Left colon (tissue), 2 donors: ENCODE data around the gene RALGPS1. TPM values are rescaled to one million over a fixed set of nuclear protein-coding genes. Genes with fewer than 3 reads are reported as not detected.
"Not testable (repeated sequence)": the region's sequence is repeated elsewhere in the genome, so short reads cannot be mapped to it uniquely, and the experiment has no call there.

Experiments used
- ATAC-seq: fragments of 200-7000 bp; cut with Tn5 transposase; one replicate; pipeline ENCODE4 v1.9.1; 2020; ENCODE audit warnings: mild to moderate bottlenecking, moderate library complexity
- DNase-seq, 2 donors: peaks; one replicate each; pipeline ENCODE4 v3.0.0-alpha.2; 2020
- intact Hi-C, 2 donors: fragments of 100-400 bp; cut with DNase I in 1 of 2; cut with micrococcal nuclease in 1 of 2; formaldehyde crosslinking; loops; one replicate each; pipeline versions ENCODE4 v1.11.2 to v1.14.0; 2022; cut with DNase I, micrococcal nuclease
- total RNA-seq, 2 donors: library from RNA; stranded (reverse); fragmentation: NEBNext Ultra II Directional; extraction: Animal tissue kit (Norgen Biotek cat#: 25700); gene quantifications; one replicate each; pipeline ENCODE4 v1.2.1, GENCODE V29; 2021
- donor health status: DM: no; HTN: no; CAD: no.
- donor health status: DM: yes; HTN: yes; CAD: no.

The RALGPS1 gene
- total RNA-seq, 2 donors from 2014 or later = 32.7 to 46.5 TPM

DNA sequence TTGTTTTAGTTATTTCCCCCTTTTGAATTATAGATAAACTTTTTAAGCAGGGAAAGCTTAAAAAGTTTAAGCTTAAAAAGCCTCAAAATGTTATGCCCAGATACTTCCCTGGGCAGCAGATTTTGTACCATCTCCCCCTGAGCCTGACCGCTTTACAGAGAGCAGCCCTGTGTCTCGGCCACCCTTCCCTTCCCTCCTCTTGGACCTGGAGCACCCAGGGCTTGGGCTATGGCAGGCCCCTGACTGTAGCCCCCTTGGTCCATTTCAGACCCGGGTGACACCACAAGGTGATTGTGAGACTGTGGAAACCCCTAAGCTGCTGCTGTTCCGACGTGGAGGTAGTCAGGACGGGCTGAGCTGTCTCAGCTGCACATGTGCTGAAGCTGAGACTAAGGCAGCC, 97.7 kb downstream of the RALGPS1 start:
- no peak for DNase-seq
- intact Hi-C loops = no loop called here

DNA sequence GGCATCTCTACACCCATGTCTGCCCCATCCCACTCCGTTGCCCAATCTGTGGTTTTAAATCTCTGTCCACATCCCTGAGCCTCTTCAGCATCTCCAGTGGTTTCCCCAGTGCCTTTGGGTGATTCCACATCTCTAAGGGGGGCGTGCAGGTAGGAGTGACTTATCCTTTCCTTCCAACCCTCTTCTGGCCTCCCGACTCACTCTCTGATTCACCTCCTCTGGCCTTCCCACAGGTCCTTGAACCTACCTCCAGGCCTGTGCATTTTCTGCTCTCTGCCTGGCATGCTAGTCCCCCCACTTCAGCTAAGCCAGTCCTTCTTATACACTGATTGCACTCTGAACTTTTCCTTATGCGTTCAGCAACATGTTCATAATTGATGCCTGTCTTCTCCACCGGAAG, 99.0 kb downstream of the RALGPS1 start:
- no peak for ATAC-seq
- intact Hi-C loops = no loop called here
- no peak for DNase-seq

More for the DNA sequence above, 97.7 kb downstream of the RALGPS1 start:
- no peak for ATAC-seq

DNA sequence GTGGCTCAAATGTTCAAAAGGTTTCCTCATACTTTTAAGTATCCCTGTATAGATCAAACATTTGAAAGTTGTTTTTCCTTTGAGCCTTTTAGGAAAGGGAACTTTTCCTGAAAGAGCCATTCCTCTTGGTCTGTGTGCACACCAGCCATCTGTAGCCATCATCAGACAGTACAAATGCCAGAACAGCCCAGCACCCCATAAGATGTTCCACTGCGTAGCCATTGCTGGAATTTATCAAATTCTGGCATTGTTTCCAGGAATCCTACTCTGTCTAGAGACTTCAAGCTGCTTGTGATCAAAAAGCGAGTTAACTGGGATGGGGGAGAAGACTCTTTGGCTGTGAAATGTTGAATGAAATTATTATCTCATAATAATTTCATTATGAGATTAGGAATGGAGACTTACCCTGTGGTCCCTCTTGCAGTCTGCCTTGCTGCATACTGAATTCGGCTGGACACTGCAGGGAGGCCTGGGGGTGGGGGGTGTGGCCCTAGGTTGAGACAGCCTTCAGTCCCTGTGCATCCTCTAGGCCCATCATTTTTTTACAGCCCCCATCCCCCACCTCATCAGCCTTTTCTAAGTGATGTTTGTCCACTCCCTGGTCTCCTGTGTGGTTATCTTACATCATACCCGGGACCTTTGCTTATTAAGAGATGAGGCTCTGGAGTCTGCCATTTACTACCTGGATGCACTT, 99.8 kb downstream of the RALGPS1 start:
- intact Hi-C loops = no loop called here
- DNase-seq = no peak
- no peak for ATAC-seq

DNA sequence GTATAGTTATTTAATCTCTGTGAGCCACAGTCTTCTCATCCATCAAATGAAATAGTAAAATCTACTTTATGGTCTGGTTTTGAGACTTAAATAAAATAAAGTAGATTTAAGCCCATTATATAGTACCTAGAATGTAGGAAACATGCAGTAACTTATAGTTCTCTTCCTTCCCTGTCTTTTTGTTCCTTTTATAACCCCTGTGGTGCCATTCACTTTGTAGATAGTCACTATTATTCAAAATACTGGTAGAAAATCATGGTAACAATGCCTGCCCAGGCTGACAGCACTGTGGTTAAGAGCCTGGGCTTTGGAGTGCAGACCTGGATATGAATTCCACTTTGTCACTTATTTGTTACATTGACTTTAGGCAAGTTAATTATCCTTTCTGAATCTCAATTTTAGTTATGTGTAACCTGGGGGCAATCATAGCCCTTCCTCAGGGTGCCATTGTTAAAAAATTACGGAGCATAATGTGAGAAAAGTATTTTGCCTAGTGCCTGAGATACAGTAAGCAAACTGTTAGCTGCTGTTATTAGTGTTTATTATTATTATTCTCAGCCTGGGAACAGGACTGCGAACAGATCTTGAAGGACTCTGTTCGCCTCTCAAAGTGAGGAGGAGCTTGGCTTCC, 100.4 kb downstream of the RALGPS1 start:
- no peak for ATAC-seq
- DNase-seq = no peak
- intact Hi-C loops = no loop called here

DNA sequence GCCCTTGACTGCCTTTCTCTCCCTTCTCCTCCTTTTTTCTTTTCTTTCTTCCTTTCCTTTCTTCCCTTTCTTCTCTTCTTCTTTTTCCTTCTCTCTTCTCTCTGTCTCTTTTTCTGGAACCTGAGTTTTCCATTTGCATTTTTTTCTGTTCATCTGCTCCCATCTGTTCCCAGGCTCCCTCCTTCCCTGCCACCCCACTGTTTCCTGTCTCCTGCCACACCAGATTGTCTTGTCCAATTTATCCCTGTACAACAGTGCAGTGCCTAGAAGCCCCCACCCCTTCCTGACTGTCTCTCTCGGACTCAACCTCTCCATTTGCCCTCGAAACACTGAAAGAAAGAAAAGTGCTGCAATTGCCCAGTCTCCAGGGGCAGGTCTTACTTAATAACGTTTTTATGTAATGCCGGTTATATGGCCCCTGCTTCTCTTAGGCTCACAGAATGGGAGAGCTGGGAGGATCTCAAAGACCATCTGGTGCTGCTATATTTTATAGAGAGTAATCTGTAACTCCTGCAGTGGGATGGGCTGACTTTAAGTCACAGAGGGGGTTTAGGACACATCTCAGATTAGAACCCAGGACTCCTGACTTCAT, 101.4 kb downstream of the RALGPS1 start:
- intact Hi-C loops = no loop called here
- DNase-seq (no peak), ATAC-seq (no peak)

DNA sequence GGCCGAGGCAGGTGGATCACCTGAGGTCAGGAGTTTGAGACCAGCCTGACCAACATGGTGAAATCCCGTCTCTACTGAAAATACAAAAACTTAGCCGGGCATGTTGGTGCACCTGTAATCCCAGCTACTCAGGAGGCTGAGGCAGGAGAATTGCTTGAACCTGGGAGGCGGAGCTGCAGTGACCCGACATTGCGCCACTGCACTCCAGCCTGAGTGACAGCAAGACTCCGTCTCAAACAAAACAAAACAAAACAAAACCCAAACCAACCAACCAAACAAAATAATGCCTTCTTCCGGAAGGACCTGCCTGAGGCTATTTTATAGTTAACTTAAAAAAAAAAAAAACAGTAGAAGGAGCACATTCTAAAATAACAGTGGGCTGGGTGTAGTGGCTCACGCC, 103.4 kb downstream of the RALGPS1 start:
- intact Hi-C loops, DNase-seq, ATAC-seq: not testable (repeated sequence)

DNA sequence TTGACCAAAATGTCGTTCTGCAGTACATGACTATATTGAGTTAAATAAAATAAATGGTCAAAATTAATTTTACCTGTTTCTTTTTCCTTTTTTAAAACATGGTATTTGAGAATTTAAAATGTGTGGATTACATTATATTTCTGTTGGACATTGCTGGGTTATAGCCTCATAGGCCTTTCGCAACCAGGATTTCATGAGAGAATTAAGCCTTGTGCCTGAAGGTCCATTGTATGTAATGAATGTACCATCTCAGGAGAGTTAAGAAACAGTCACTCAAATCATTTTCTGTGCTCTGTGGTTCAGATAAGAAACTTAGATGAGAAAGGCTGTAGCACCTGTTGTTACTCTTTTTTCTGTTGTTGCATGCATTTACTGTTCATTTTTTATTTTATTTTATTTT, 104.4 kb downstream of the RALGPS1 start:
- DNase-seq (no peak), ATAC-seq (no peak)
- intact Hi-C loops = no loop called here

DNA sequence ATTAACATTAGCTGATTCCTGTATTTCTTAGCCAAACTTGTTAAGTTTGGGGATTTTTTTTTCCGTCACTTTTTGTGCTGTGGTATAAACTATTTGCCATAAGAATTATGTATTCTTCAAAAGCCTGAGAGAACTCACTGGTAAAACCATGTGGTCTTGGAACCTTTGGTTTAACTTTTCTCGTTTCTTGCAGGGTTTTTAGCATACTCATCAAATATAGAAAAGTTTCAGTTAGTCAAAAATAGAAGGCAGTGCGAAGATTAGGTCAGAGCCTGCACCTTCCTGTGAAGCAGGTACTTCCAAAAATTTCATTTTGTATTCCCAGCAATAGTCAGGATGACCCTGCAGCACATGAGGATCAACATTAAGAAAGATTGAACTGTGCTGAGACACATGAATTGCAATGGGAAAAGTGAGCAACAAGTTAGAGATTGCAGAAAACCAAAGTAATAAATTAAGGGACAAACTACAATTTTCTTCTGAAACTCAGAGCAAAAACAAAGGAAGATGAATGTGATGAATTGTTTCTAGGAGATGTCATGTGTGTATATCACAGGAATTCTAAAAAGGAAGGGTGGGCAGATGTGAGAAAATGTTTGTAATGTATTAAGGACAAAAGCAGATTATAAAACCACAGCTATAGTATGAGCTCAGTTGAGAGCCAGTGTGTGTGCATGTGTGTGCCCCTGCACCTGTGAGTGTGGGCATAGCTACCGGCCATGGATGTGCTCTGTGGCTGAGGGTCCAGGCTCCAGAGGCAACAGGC, 105.6 kb downstream of the RALGPS1 start:
- intact Hi-C loops = no loop called here
- DNase-seq (no peak), ATAC-seq (no peak)

DNA sequence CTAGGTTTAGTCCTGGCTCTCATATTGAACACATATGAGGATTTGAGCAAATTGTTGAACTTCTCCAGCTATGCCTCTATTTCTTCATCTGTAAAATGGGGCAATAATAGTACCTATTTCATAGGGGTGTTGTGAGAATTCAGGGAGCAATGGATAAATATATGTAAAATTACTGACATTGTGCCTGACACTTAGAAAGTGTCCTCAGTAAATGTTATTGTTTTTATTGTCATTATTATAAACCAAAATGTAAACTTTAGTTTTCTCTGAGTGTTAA, 106.2 kb downstream of the RALGPS1 start:
- no peak for DNase-seq
- ATAC-seq = no peak
- intact Hi-C loops = no loop called here

DNA sequence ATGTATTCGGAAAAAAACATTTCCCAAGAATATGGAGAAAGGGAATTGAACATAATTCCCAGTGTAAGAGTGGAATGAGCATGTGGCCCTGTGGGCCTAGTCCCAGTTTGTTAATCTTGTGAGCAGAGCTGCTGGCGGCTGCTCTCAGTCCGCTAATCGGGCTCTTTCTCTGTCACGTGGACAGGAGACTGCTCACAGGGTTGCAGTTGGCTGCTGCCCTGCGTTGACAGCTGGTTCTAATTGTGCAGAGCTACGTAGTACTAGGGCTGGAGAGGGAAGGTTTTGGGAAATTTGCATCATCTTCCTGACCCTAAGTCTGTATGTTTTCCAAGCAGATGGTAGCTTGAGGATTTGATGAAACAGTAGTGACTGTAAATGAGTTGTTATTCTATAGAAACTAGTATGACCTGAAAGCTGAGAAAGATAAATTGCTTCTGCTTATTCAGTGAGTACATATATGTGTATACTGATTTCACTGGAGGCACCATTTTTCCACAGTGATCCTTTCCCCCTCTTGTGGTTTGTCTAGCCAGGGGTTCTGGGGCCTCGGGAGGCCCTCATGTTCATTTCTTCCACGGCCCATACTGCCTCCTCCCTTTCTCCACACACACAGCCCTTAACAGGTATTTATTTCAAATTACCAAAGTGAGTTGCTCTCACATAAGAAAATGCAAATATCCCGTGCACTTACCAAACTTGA, 107.2 kb downstream of the RALGPS1 start:
- DNase-seq = peak; percentile 42 to 78
- intact Hi-C loops = no loop called here
- ATAC-seq = peak; percentile 40

DNA sequence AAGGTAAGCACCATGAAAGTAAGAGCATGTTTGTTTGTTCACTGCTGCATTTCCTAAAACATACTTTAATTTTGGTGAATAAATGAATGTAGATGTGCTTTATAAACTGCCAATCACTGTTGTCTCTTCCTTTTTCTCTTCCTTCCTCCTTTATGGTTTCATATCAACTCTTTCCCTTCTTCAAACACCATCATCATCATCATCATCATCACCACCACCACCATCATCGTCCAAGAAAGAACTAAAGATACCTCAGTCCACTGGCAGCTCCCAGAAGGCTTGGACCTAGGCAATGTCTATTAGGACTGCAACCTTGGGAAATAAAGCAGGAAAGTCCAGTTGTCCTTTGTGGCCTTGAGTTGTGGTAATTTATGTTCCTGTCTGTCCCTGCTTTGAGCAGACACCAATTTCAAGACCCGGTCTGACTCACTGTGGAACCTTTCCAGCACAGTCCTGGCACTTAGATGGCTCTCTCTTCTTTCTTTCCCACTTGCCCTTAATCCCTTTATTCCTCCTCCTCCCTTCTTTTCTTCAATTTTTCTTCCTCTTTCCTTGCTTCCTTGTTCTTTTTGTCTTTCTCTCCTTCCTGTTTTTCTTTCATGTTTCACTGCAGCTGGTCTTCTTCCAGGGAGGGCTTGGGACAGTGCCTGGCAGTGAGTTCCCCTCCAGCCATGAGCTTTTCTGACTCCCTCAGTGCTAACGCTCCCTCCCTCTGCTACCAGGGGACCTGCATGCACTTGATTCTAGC, 108.5 kb downstream of the RALGPS1 start:
- DNase-seq = no peak
- no peak for ATAC-seq
- intact Hi-C loops = no loop called here

DNA sequence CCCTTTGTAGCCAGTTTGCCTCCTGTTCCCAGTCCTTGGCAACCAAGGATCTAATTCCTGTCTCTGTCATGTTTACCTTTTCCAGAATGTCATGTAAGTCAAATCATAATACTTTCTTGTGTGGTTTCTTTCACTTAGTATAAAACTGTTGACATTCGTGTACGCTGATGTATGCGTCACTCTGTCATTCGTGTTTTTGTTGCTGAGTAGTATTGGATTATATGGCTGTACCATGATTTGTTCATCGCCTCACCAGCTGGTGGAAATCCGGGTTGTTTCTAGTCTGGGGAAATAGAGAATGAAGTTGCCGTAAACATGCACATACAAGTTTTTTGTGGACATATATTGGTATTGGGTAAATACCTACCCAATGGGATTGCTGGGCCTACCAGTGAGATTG, 110.5 kb downstream of the RALGPS1 start:
- intact Hi-C loops = no loop called here
- no peak for DNase-seq
- no peak for ATAC-seq

DNA sequence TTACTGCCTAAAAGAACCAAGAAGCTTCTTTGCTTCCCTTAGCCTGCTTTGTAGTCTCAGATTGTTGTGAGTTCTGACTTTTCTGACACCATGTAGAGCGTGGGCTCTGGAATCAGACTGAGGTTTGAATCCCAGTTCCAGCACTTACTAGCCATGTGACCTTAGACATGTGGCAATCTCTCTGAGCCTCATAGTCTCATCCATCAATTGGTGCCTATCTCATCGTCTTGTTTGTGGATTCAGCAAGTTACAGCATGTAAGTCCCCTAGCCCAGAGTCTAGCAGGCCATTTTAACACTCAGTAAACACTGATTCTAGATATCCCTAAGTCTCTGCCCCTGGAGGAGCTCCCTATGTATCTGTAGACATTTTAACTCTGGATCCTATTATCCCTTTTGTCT, 113.1 kb downstream of the RALGPS1 start:
- intact Hi-C loops = no loop called here
- DNase-seq (no peak), ATAC-seq (no peak)

DNA sequence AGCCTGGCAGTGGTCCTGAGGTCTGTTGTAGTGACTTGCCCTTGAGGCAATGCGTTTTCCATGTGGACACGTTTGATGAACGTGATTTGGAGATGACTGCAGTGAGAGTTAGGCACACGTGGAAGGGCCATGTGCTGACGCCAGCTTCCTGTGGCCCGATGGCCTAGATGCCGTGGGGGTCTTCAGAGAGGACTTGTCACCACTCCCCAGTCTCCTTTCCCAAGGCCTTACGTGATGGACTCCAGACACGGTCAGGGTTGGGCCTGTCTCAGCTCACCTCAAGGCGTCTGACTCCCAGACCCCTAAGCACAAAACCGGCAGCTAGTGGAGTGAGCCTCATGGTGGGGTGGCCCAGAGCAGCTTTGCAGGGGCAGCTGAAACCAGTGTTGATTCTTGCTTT, 115.0 kb downstream of the RALGPS1 start:
- intact Hi-C loops = no loop called here
- ATAC-seq = no peak

DNA sequence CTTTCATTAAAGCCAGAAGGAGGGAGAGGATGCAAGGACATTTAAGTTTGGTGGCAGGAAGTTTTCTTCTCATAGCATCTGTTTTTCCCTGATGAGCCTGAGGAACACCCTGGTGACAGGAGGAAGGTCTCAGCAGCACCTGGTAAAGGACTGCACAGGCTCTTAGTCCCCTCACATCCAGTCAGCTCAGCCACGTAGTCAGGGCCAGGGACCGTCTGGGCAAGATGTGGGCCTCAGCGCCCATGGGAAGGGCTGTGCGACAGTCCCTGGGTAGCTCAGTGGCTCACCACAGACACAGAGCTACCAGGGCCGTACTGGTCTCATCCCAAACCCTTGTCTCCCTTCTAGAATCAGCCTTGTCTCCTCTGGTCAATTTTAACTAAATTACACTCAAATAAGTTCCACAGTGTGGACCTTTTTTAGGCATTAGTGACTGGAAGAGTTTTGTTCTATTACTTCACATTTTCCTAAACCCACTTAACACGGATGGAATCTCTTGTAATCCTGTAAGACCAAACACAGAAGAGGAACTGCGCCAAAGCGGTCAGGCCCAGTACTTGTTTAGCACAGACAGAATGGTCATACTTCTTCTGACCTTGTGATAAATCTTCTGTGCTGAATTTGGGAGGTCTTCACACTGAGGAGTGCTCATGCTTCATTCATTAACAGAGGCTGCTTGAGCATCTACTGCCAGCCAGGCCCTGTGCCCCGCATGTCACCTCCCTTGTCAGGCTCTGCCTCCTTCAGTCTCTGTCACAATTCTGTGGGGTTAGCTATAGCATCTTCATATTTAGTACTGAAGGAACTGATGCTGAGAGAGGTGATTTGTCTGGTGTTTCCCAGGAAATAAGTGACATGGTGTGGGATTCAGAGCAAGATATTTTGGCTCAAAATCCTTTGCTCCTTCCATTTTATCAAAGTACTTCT, 116.5 kb downstream of the RALGPS1 start:
- ATAC-seq (no peak), DNase-seq (no peak)
- intact Hi-C loops = no loop called here

More for the DNA sequence above, 115.0 kb downstream of the RALGPS1 start:
- DNase-seq = no peak

DNA sequence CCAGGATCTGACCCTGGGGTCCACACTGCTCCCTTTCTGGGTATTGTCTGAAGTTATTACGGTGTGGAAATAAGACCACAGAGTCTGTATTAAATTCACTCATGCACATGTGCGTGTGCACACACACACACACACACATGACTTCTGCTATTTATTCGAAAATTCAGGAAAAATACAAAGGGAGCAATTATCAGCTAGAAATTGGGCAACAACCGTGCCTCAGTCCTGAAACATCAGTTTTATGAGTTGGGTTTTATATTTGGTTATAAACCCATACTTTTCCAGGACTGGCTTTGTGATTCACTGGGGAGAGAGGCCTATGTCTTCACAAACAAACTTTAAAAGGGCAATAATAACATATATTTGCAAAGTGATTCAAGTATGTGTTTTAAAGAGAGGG, 117.7 kb downstream of the RALGPS1 start:
- no peak for ATAC-seq
- intact Hi-C loops = no loop called here
- no peak for DNase-seq

DNA sequence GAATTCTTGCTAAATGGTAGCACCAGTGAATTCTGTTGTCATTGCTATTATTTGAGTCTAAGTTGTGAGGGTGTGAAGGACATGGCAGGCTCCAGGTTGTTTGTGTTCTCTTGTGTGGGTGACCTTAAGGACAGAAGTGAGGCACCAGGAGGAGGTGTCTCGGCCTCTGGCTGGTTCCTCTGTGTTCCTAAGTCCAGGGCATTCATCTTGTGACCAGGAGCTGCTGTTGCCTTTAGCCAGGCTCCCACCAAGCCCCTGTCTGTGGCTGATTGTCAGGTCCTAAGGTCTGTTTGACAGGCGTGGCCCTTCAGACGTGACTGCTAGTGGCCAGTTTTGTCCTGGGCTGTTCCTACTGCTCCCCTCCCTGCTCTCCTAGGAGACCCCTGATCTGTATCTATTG, 118.5 kb downstream of the RALGPS1 start:
- no peak for DNase-seq
- intact Hi-C loops = no loop called here
- ATAC-seq = peak; percentile 24

DNA sequence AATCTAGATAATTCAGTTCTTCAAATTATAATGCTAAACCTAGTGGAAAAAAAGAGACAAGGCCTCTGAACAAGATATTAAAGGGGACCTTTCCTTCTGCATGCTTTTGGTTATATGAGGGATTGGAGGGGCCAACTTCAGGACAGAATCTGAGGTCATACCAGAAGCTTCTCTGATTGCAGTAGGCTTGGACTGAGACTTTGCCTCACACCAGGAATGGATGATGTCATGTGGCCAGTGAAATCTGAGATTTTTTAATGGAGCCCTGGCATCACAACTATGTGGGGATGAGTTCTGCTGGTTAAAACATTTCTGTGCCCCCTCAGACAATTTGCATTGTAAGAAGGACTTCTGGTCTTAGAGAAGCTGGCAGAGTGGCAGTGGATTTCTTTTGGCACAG, 119.2 kb downstream of the RALGPS1 start:
- ATAC-seq (no peak), DNase-seq (no peak)
- intact Hi-C loops = no loop called here
